Measurements from ENCODE around the gene ANTXR1.

- no peak for TF ChIP-seq EZH2 (IDR thresholded peaks at IDR 0.05; ENCODE audit: insufficient read depth, poor library complexity, severe bottlenecking)
- TF ChIP-seq EZH2phosphoT487 (IDR thresholded peaks at IDR 0.05; ENCODE audit: insufficient read depth, low read depth), result no peak
Observed at GRCh38 chr2:69163109-69163508, 150.1 kb downstream of the ANTXR1 start.
